Measurements from ENCODE around the gene CAMSAP2.
"Not testable (repeated sequence)": the region's sequence is repeated elsewhere in the genome, so short reads cannot be mapped to it uniquely, and the experiment has no call there.

CAMSAP2 gene

DNA sequence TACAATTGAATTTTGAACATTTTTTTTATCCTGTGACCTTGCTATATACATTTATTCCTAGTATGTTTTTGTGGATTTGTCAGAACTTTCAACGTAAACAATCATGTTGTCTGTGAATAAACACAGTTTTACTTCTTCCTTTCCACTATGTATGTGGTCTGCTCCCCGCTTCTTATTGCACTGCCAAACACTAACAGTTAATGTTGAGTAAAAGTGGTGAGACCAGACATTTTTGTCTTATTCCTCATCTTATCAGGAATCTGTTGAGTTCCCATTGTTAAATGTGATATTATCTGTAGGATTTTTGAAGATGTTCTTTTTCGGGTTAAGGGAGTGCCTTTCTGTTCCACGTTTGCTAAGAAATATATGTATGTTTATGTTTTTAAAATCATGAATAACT lies 45.9 kb downstream of the CAMSAP2 start:
- DNase-seq (ENCODE audit: low read depth, low spot score), result no peak

- no peak for DNase-seq (ENCODE audit: low read depth, low spot score)
These were observed 48.1 kb downstream of the CAMSAP2 start for GRCh38 chr1:200786788-200787187.

GRCh38 chr1:200787896-200788387 lies 49.2 kb downstream of the CAMSAP2 start:
- DNase-seq (ENCODE audit: low read depth, low spot score), result no peak

GRCh38 chr1:200791012-200791411 lies 52.3 kb downstream of the CAMSAP2 start:
- DNase-seq (ENCODE audit: low read depth, low spot score), result not testable (repeated sequence)

DNA sequence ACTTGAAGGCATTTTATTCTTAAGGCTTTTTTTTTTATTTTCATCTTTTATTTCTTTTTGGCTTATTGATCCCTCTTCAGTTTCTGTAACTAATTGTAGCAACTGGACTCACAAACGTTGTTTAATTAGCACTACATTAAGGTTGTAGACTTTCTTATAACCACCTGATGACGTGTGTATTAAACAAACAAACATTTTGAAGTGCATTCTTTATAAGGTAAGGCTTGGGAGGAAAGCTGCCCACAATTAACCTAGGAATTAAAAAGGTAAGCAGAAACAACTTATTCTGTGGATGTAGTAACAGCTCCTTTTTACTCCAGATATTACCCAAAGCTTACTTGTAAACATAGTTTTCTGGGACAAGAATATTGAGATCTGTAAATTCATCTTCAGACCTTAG lies 55.0 kb downstream of the CAMSAP2 start:
- no peak for DNase-seq (ENCODE audit: low read depth, low spot score)

DNA sequence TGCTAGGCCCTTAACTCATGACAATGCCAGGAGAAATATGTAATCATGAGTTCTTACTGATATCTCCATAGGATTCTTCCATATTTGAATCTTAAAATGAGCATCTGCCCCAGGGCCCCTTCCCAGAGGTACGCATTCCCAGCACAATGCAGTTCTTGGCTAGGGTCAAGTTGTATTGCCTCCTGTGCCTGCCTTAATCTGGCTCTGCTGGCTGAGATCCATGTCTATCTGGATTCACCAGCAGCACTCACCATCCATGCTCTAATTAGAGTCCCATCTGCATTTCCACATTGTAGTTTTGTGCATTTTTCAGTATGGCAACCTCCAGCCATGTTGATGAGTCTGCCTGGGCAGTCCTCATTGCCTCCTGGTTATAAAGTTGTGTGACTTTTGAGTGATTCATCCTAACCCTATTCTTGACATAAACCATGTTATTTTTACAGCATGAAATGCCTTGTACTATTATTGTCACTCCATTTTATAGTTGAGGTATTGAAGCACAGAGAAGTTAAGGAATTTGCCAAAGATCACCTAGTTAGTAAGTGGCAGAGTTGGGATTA lies 55.9 kb downstream of the CAMSAP2 start:
- DNase-seq (ENCODE audit: low read depth, low spot score), result no peak

- DNase-seq (ENCODE audit: low read depth, low spot score), result no peak
These were observed 56.5 kb downstream of the CAMSAP2 start for GRCh38 chr1:200795156-200795555.

- DNase-seq (ENCODE audit: low read depth, low spot score), result no peak
These were observed 63.3 kb downstream of the CAMSAP2 start for GRCh38 chr1:200802042-200802441.

- DNase-seq (ENCODE audit: low read depth, low spot score), result peak; percentile 41
These were observed 64.3 kb downstream of the CAMSAP2 start for GRCh38 chr1:200802865-200803512.

DNA sequence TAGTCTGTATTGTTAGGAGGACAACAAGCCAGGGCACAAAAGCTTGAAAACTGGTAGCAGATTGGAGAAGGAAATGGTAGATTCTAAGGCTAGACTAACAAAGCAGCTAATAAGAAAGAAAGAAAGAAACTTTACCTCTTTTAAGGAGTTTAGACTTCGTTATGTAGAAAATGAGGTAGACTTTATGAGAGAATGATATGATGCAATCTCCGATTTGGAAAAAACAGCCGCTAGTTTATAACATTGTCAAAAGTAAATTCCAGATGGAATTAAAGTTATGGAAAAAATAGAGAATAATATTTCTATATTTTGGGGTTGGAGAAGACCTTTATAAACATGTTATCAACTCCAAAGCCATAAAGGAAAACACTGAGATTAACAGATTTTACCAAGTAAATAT lies 67.0 kb downstream of the CAMSAP2 start:
- no peak for DNase-seq (ENCODE audit: low read depth, low spot score)

- DNase-seq (ENCODE audit: low read depth, low spot score), result no peak
These were observed 70.2 kb downstream of the CAMSAP2 start for GRCh38 chr1:200808846-200809245.

DNA sequence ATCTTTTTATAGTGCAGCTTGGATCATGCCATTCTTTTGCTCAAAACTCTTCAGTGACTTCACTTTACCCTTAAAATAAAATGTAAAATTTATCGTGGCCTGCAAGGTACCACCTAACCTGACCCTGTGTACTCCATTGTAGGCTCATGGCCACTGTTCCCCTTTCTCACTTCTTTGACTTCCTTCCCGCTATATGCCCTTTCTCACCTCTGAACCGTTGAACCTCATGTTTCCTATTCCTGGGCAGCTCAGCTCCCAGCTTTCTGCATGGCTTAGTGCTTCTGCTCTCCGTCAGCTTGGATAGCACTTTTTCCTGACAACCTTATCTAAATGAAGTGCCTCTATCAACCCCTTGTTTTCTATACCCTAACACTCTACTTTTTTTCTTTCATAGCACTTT lies 73.0 kb downstream of the CAMSAP2 start:
- no peak for DNase-seq (ENCODE audit: low read depth, low spot score)

GRCh38 chr1:200816624-200817224 lies 78.0 kb downstream of the CAMSAP2 start:
- not testable (repeated sequence) for DNase-seq (ENCODE audit: low read depth, low spot score)

DNA sequence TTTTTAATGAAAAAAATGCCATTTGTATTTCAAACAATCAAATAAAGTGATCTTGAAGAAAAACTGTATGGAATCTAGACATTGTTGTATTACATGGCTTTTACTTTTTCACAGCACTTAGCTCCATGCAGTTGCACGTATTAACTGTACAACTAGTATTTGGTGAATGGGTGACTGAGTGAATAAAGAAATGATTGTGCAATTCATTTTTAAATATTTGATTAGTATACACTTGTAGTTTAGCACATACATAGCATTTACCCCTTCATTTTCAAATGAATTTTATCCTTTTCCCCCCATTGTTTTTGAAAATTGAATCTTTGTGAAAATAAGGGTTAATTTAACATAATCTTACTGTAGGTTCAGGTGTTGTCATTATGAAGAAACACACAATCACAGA lies 79.6 kb downstream of the CAMSAP2 start:
- DNase-seq (ENCODE audit: low read depth, low spot score), result no peak

- DNase-seq (ENCODE audit: low read depth, low spot score), result no peak
These were observed 81.0 kb downstream of the CAMSAP2 start for GRCh38 chr1:200819726-200820125.

DNA sequence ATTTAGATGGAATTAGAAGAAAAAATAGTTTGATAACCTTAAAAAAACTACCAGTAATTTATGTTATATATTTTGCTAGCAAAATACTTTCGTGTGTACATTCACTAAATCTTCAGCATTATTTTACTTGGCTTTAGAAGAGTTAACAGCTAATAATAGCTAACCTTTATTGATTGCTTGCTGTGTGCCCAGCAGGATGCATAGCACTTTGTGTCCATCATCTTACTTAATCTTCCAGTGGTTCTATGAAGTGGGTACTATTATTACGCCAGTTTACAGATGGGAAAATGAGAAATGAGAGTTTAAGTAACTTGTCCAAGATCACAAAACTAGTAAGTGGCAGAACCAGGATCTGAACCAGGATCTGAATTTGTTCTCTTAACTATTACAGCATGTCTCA lies 92.4 kb downstream of the CAMSAP2 start:
- DNase-seq (ENCODE audit: low read depth, low spot score), result no peak

DNA sequence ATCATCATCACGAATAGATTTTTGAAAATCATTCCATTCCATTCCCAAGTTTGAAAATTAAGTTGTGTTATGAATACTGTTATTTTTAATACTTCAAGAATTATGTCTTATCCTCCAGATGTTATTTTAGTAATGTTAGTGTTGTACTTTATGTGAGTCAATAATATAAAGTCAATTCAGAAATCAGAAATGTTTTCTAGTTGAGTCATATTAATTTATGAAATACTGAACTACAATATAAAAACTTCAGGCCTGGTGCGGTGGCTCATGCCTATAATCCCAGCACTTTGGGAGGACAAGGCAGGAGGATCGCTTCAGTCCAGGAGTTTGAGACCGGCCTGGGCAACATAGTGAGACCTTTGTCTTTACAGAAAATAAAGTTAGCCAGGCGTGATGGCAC lies 95.7 kb downstream of the CAMSAP2 start:
- no peak for DNase-seq (ENCODE audit: low read depth, low spot score)

GRCh38 chr1:200836213-200836612 lies 97.5 kb downstream of the CAMSAP2 start:
- no peak for DNase-seq (ENCODE audit: low read depth, low spot score)

GRCh38 chr1:200837931-200838571 lies 99.4 kb downstream of the CAMSAP2 start:
- no peak for DNase-seq (ENCODE audit: low read depth, low spot score)

DNA sequence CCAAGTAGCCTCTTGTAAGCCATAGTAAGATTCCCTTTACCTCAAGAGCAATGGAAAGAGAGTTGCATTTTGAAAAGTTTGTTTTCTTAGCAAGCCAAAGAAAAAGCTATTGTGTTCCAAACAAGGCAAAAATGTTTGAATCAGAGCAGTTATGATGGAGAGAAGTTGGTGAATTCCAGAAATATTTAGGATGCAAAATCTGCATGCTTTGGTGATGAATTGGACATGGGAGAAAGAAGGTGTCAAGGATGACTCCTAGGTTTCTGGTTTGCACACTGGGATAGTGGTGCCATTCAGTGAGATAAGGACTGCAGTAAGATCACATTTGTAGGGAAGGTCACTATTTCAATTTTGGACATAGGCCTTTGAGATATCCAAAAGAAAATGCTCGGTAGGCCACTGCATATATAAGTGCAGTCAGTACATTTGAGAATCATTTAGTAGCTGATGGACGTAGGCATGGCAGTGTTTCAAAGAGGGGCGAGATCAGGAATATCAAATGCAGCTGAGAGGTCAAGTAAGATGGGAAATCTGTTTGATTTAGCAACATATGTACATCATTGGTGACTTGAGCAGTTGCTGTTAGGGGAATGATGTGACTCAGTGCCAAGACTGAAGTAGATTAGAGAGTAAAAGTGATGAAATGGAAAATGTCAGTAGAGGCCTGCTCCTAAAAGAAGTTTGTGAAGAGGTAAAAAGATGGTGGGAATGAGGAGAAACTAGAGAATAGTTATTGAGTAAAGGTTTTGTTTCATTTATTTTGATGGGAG lies 100.2 kb downstream of the CAMSAP2 start:
- DNase-seq (ENCODE audit: low read depth, low spot score), result no peak

DNA sequence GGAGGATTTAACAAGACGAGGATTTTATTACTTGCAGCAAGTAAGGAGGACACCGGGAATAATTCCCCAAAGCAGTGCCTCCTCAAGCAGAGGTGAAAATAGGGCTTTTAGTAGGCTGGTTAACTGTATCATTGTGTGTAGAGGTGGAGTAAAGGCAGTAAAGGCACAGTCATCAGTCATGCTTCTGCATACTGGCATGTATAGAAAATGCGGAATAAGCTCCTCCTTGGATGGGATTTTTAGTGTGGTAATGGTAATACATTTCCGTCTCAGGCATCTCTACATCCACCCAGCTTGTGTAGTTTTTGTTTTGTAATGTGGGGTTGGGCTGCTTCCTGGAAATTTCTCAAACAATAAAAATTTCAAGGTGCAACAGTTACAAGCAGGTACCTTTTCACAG lies 106.7 kb downstream of the CAMSAP2 start:
- no peak for DNase-seq (ENCODE audit: low read depth, low spot score)

GRCh38 chr1:200846398-200846797 lies 107.7 kb downstream of the CAMSAP2 start:
- DNase-seq (ENCODE audit: low read depth, low spot score), result no peak

All from brain pericyte (primary cell).